Immature natural killer cell (primary cell): ENCODE results near the gene STX11. TPM values are rescaled to one million over a fixed set of nuclear protein-coding genes. Genes with fewer than 3 reads are reported as not detected.

ENCODE experiments used
- DNase-seq, 3 donors: peaks; one replicate each; pipeline ENCODE4 v3.0.0; 2022; ENCODE audit warnings: mixed read lengths in 1 of 3
- H3K27ac Mint-ChIP-seq, 6 donors: one replicate each; pipeline ENCODE4 v1.8.0; 2020; ENCODE audit warnings: mixed read lengths in 6 of 6, mild to moderate bottlenecking in 5 of 6, inconsistent platforms in 4 of 6, moderate library complexity in 3 of 6
- H3K27me3 Mint-ChIP-seq, 3 donors: one replicate each; pipeline ENCODE4 v1.8.0; 2020 to 2021; ENCODE audit warnings: low read depth in 3 of 3, mild to moderate bottlenecking in 3 of 3, mixed read lengths in 3 of 3, moderate library complexity in 3 of 3, inconsistent platforms in 1 of 3
- H3K36me3 Mint-ChIP-seq, 3 donors: one replicate each; pipeline ENCODE4 v1.8.0; 2020; ENCODE audit warnings: mixed read lengths in 3 of 3, inconsistent platforms in 2 of 3, mild to moderate bottlenecking in 2 of 3
- H3K4me1 Mint-ChIP-seq, 2 donors: one replicate each; pipeline ENCODE4 v1.8.0; 2020; ENCODE audit warnings: inconsistent platforms in 2 of 2, mild to moderate bottlenecking in 2 of 2, mixed read lengths in 2 of 2, moderate library complexity in 1 of 2
- H3K4me3 Mint-ChIP-seq, 5 donors: one replicate each; pipeline ENCODE4 v1.8.0; 2020; ENCODE audit warnings: mild to moderate bottlenecking in 5 of 5, mixed read lengths in 5 of 5, inconsistent platforms in 3 of 5, moderate library complexity in 3 of 5
- H3K9me3 Mint-ChIP-seq, 6 donors: one replicate each; pipeline ENCODE4 v1.8.0; 2020; ENCODE audit warnings: mild to moderate bottlenecking in 6 of 6, mixed read lengths in 6 of 6, inconsistent platforms in 4 of 6, moderate library complexity in 3 of 6
- polyA plus RNA-seq, 3 donors: library from polyadenylated mRNA; unstranded; fragments of 300-500 nt; fragmentation: Illumina TruSeq; gene quantifications; one replicate each; pipeline ENCODE4 v1.2.3, GENCODE V29; 2021

The STX11 gene
- polyA plus RNA-seq: 10 to 100 TPM; 28.7 to 42.6 (median 36.0) TPM

- peak within 1 kb of the TSS; percentile 91 to 98 (median 96) for H3K27ac Mint-ChIP-seq
- peak; percentile 60 to 68 (median 64) for DNase-seq
- H3K4me3 Mint-ChIP-seq: peak within 1 kb of the TSS; percentile 91 to 96 (median 95)
- H3K9me3 Mint-ChIP-seq: no peaks in the 10 kb centered on the region
- peaks cover 0 to 5% (median 0%) of the 10 kb centered on the region in 3 donors for H3K36me3 Mint-ChIP-seq
- peaks cover 44% of the 10 kb centered on the region in 2 donors for H3K4me1 Mint-ChIP-seq
- peaks cover 0 to 11% (median 2%) of the 10 kb centered on the region in 3 donors for H3K27me3 Mint-ChIP-seq
Observed at GRCh38 chr6:144149894-144150709, at the start of gene STX11. TSS of gene STX11 (plus strand) at chr6:144150517. CDS start at chr6:144186628, 36,111 bp downstream.

- Mint-ChIP-seq H3K36me3 (no peaks in the 10 kb centered on the region), H3K4me1 (peaks cover 0 to 6% of the 10 kb centered on the region in 2 donors), H3K27me3 (peaks cover 0 to 5% (median 1%) of the 10 kb centered on the region in 3 donors), H3K27ac (peak overlapping the region in 1 of 6 donors; percentile 41), H3K9me3 (no peaks in the 10 kb centered on the region), H3K4me3 (no peak overlapping the region)
- no peak for DNase-seq
Observed at GRCh38 chr6:144103026-144103563, 47.2 kb upstream of the STX11 start.

GRCh38 chr6:144104488-144104887 is 45.8 kb upstream of the STX11 start:
- H3K9me3 Mint-ChIP-seq: no peaks in the 10 kb centered on the region
- H3K27ac Mint-ChIP-seq: no peak overlapping the region
- H3K36me3 Mint-ChIP-seq: no peaks in the 10 kb centered on the region
- H3K27me3 Mint-ChIP-seq: peaks cover 0 to 5% (median 1%) of the 10 kb centered on the region in 3 donors
- H3K4me3 Mint-ChIP-seq: no peak overlapping the region
- DNase-seq: peak in 1 of 3 donors; percentile 3
- peaks cover 0 to 6% of the 10 kb centered on the region in 2 donors for H3K4me1 Mint-ChIP-seq

DNA sequence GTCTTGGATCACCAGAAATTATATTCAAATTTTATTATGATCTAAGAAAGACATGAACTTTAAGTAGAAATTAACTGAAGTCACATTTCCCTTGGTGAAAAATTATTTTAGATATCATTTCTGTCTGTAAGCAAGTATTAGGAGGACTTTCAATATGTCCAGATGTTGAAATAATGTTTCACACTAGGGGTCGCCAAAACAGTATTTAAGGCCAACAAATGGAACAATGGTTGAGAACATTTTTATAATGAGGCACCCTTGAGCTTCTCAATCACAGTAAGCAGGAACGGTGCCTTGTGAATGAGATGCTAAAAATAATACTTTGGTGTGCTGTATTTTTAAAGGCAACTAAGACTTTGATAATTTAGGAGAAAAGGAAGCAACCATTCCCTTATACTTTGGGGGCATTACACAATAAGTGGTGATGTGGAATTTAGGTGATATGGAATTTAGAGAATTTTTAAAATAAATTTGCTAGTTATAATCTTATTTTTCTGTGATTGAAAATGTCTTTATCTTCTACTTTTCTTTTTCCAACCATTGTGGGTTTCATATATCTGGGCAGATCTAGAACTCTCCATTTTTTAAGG is 45.3 kb upstream of the STX11 start:
- DNase-seq: peak; percentile 63 to 71 (median 65)
- Mint-ChIP-seq H3K4me3 (no peak overlapping the region), H3K9me3 (no peaks in the 10 kb centered on the region), H3K27ac (no peak overlapping the region), H3K4me1 (peaks cover 0 to 6% of the 10 kb centered on the region in 2 donors), H3K36me3 (no peaks in the 10 kb centered on the region), H3K27me3 (peaks cover 0 to 4% (median 1%) of the 10 kb centered on the region in 3 donors)

GRCh38 chr6:144106206-144106605 is 44.1 kb upstream of the STX11 start:
- no peak overlapping the region for H3K27ac Mint-ChIP-seq
- H3K4me1 Mint-ChIP-seq: peaks cover 0 to 6% of the 10 kb centered on the region in 2 donors
- no peaks in the 10 kb centered on the region for H3K9me3 Mint-ChIP-seq
- DNase-seq: no peak
- H3K4me3 Mint-ChIP-seq: no peak overlapping the region
- H3K36me3 Mint-ChIP-seq: no peaks in the 10 kb centered on the region
- H3K27me3 Mint-ChIP-seq: peaks cover 0 to 2% (median 1%) of the 10 kb centered on the region in 3 donors

GRCh38 chr6:144110210-144110609 is 40.1 kb upstream of the STX11 start:
- Mint-ChIP-seq H3K4me1 (peaks cover 0 to under 1% of the 10 kb centered on the region in 2 donors), H3K27me3 (peaks cover 0 to 1% (median under 1%) of the 10 kb centered on the region in 3 donors), H3K27ac (no peak overlapping the region), H3K9me3 (no peaks in the 10 kb centered on the region), H3K4me3 (no peak overlapping the region), H3K36me3 (no peaks in the 10 kb centered on the region)
- no peak for DNase-seq

DNA sequence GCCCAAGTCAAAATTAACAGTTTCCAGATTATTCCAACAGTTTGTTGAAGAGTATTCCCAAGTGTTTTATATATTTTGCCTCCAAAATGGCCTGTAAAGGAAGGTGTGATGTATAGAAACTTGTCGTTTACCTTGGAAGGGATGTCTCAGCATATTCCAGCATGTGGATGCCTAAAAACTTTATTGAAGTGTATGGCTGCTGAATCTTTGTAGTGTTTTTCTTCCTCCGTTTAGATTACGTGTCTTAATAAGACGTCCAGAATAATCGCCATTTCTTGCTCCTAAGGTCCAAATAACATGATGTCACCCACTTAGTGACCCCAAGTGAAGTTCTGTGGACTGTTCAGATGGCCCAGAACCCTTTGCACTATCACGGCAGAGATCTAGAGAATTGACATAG is 37.0 kb upstream of the STX11 start:
- H3K27me3 Mint-ChIP-seq: peaks cover 3 to 4% (median 3%) of the 10 kb centered on the region in 3 donors
- H3K9me3 Mint-ChIP-seq: no peaks in the 10 kb centered on the region
- DNase-seq: no peak
- H3K27ac Mint-ChIP-seq: no peak overlapping the region
- no peaks in the 10 kb centered on the region for H3K4me1 Mint-ChIP-seq
- peaks cover 0 to 3% (median 0%) of the 10 kb centered on the region in 3 donors for H3K36me3 Mint-ChIP-seq
- H3K4me3 Mint-ChIP-seq: no peak overlapping the region

- Mint-ChIP-seq H3K4me1 (no peaks in the 10 kb centered on the region), H3K36me3 (peaks cover 0 to 3% (median 0%) of the 10 kb centered on the region in 3 donors), H3K9me3 (no peaks in the 10 kb centered on the region), H3K4me3 (no peak overlapping the region), H3K27me3 (peaks cover 3 to 6% (median 3%) of the 10 kb centered on the region in 3 donors), H3K27ac (no peak overlapping the region)
- no peak for DNase-seq
Observed at GRCh38 chr6:144115219-144115618, 35.1 kb upstream of the STX11 start.

GRCh38 chr6:144119376-144119775 is 30.9 kb upstream of the STX11 start:
- no peak for DNase-seq
- H3K9me3 Mint-ChIP-seq: no peaks in the 10 kb centered on the region
- H3K4me3 Mint-ChIP-seq: no peak overlapping the region
- peaks cover 0 to 3% (median 0%) of the 10 kb centered on the region in 3 donors for H3K36me3 Mint-ChIP-seq
- no peak overlapping the region for H3K27ac Mint-ChIP-seq
- peaks cover 1 to 6% (median 3%) of the 10 kb centered on the region in 3 donors for H3K27me3 Mint-ChIP-seq
- H3K4me1 Mint-ChIP-seq: peaks cover 14% of the 10 kb centered on the region in 2 donors

- no peaks in the 10 kb centered on the region for H3K9me3 Mint-ChIP-seq
- no peak overlapping the region for H3K4me3 Mint-ChIP-seq
- H3K4me1 Mint-ChIP-seq: peaks cover 16 to 18% of the 10 kb centered on the region in 2 donors
- DNase-seq: no peak
- no peaks in the 10 kb centered on the region for H3K36me3 Mint-ChIP-seq
- H3K27ac Mint-ChIP-seq: peak overlapping the region in 2 of 6 donors; percentile 0 to 1
- H3K27me3 Mint-ChIP-seq: peaks cover 0 to 3% (median 1%) of the 10 kb centered on the region in 3 donors
Observed at GRCh38 chr6:144122861-144123260, 27.5 kb upstream of the STX11 start.

DNA sequence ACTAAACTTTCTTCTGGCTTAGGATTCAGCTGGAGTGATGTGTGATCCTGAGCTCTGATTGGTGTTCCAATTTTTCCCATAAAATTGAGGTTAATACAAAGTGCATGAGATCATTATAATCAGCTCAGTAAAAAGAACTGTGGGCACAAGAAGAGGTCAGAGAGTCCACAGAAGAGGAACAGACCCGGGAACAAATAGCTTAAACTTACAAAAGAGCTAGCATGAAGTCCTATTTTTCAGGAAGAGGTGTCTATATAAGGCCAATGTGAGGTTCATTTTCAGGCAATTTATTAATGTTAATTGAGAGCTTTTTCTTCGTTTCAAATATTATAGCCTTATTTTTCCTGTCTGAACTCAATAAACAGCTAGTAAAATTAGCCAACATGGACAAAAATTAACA is 26.9 kb upstream of the STX11 start:
- Mint-ChIP-seq H3K4me1 (peaks cover 16 to 18% of the 10 kb centered on the region in 2 donors), H3K27ac (peak overlapping the region in 5 of 6 donors; percentile 0 to 64 (median 13)), H3K27me3 (peaks cover 0 to 3% (median 0%) of the 10 kb centered on the region in 3 donors), H3K4me3 (no peak overlapping the region), H3K9me3 (no peaks in the 10 kb centered on the region), H3K36me3 (no peaks in the 10 kb centered on the region)
- DNase-seq: no peak

GRCh38 chr6:144123836-144124235 is 26.5 kb upstream of the STX11 start:
- Mint-ChIP-seq H3K4me1 (peaks cover 16 to 18% of the 10 kb centered on the region in 2 donors), H3K36me3 (no peaks in the 10 kb centered on the region), H3K9me3 (no peaks in the 10 kb centered on the region), H3K4me3 (peak overlapping the region in 1 of 5 donors; percentile 33), H3K27ac (peak overlapping the region in 5 of 6 donors; percentile 0 to 64 (median 13)), H3K27me3 (peaks cover 0 to 7% (median 0%) of the 10 kb centered on the region in 3 donors)
- peak in 1 of 3 donors; percentile 7 for DNase-seq

DNA sequence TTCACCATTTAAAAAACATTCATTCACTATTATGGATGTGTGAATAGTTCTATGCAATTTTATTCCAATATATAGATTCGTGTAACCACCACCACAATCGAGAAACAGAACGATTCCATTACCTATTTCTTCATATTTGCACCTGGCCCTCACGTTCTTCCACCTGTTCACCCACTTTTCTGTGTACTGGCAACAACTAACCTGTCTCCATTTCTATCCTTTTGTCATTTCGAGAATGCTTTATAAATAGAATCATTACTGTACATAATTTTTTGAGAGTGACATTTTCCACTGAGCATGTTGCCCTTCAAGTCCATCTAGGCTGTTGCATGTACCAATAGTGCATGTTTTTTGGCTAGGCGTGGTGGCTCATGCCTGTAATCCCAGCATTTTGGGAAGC is 23.2 kb upstream of the STX11 start:
- H3K36me3 Mint-ChIP-seq: no peaks in the 10 kb centered on the region
- H3K27me3 Mint-ChIP-seq: peaks cover 0 to 6% (median 1%) of the 10 kb centered on the region in 3 donors
- H3K4me3 Mint-ChIP-seq: no peak overlapping the region
- DNase-seq: no peak
- peaks cover 16 to 18% of the 10 kb centered on the region in 2 donors for H3K4me1 Mint-ChIP-seq
- no peak overlapping the region for H3K27ac Mint-ChIP-seq
- no peaks in the 10 kb centered on the region for H3K9me3 Mint-ChIP-seq

DNA sequence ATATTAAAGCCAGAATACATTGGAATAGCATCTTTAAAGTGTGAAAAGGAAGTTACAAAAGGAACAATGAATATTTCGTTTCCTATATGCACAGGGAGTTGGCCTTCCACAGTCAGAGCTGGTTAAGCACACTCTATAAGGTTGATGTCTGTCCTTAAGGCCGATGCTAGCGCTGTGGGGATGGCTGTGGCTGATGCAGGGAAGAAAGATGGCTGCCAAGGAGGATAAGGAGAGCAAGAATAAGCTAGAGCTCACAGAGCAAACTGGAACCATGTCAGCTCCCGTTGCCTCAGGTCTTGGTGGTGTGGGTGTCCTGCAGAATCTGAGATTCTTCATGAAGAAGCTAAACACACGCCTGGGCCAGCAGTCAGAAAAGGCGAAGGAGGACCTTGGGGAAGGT is 20.8 kb upstream of the STX11 start:
- Mint-ChIP-seq H3K4me1 (peaks cover under 1 to 3% of the 10 kb centered on the region in 2 donors), H3K27ac (no peak overlapping the region)

More for the DNA sequence above, 20.8 kb upstream of the STX11 start:
- Mint-ChIP-seq H3K36me3 (peaks cover 0 to 6% (median 0%) of the 10 kb centered on the region in 3 donors), H3K9me3 (no peaks in the 10 kb centered on the region), H3K4me3 (no peak overlapping the region), H3K27me3 (peaks cover 1 to 11% (median 3%) of the 10 kb centered on the region in 3 donors)
- DNase-seq: no peak
